Esophagus squamous epithelium (tissue), 5 donors: ENCODE results near the gene S100A1. TPM values are rescaled to one million over a fixed set of nuclear protein-coding genes. Genes with fewer than 3 reads are reported as not detected.

Experiments used
- DNase-seq: peaks from one replicate; lab custom pipeline; 2025; lab: John Stamatoyannopoulos, UW
- H3K27ac ChIP-seq, 4 donors: fragments of 200-600 bp; sonication (generic); one replicate each; pipeline ENCODE4 v1.5.1; 2016 to 2019; ENCODE audit warnings: mild to moderate bottlenecking in 1 of 4
- H3K27me3 ChIP-seq, 4 donors: fragments of 200-600 bp; sonication (generic); 1 replicate in 3 of 4; 2 replicates in 1 of 4; pipeline versions ENCODE4 v1.5.1 to v1.6.0; 2017 to 2021; ENCODE audit warnings: antibody characterized with exemption in 1 of 4
- H3K36me3 ChIP-seq, 3 donors: fragments of 200-600 bp; sonication (generic); one replicate each; pipeline ENCODE4 v1.5.1; 2016 to 2019
- H3K4me1 ChIP-seq, 3 donors: fragments of 200-600 bp; sonication (generic); one replicate each; pipeline ENCODE4 v1.5.1; 2017 to 2019
- H3K4me3 ChIP-seq, 4 donors: fragments of 200-600 bp; sonication (generic); 1 replicate in 3 of 4; 2 replicates in 1 of 4; pipeline ENCODE4 v1.5.1; 2016 to 2019; ENCODE audit warnings: mild to moderate bottlenecking in 2 of 4, moderate library complexity in 1 of 4
- H3K9me3 ChIP-seq, 3 donors: fragments of 200-600 bp; sonication (generic); one replicate each; pipeline ENCODE4 v1.5.1; 2016 to 2019
- POLR2A ChIP-seq, 4 donors: fragments of 450-650 bp; IDR thresholded peaks; one replicate each; pipeline ENCODE4 v1.6.1; 2017; ENCODE audit warnings: antibody characterized with exemption in 4 of 4, mild to moderate bottlenecking in 4 of 4, moderate library complexity in 3 of 4
- WGBS, 2 donors: methylation state at CpG; one replicate each; pipeline ENCODE4 v1.1.5; 2018; 5-methylcytosine and 5-hydroxymethylcytosine counted together
- intact Hi-C: fragments of 100-400 bp; cut with DNase I; formaldehyde crosslinking; loops from one replicate; pipeline ENCODE4 v1.15.0; 2022
- total RNA-seq, 4 donors: library from RNA; depleted of rRNA; stranded (reverse); fragments of >200 nt; gene quantifications; one replicate each; pipeline ENCODE4 v1.1.0, GENCODE V29; 2016
- TF ChIP-seq, protein P1 (sequence below), 6 experiments: fragments of 450-650 bp in 4 of 6; fragments of 200-600 bp in 2 of 6; sonication (generic) in 2 of 6; IDR thresholded peaks; one replicate each; pipeline ENCODE4 v1.5.1; 2016 to 2019; ENCODE audit warnings: antibody characterized with exemption in 6 of 6, mild to moderate bottlenecking in 4 of 6, moderate library complexity in 4 of 6
- donor health status: DM: yes; HTN: yes; CAD: no.

The S100A1 gene
- total RNA-seq, 4 donors from 2014 or later = 1.8 TPM; not detected in 3

GRCh38 chr1:153597206-153597605 is 31.0 kb upstream of the S100A1 start:
- 50 to 64% methylated on average over 1 to 5 of the region's 6 CpGs for WGBS, 2 donors
- TF ChIP-seq, protein P1, sequence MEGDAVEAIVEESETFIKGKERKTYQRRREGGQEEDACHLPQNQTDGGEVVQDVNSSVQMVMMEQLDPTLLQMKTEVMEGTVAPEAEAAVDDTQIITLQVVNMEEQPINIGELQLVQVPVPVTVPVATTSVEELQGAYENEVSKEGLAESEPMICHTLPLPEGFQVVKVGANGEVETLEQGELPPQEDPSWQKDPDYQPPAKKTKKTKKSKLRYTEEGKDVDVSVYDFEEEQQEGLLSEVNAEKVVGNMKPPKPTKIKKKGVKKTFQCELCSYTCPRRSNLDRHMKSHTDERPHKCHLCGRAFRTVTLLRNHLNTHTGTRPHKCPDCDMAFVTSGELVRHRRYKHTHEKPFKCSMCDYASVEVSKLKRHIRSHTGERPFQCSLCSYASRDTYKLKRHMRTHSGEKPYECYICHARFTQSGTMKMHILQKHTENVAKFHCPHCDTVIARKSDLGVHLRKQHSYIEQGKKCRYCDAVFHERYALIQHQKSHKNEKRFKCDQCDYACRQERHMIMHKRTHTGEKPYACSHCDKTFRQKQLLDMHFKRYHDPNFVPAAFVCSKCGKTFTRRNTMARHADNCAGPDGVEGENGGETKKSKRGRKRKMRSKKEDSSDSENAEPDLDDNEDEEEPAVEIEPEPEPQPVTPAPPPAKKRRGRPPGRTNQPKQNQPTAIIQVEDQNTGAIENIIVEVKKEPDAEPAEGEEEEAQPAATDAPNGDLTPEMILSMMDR (IDR thresholded peaks at IDR 0.05) = no peak
- no peak for TF ChIP-seq POLR2A (IDR thresholded peaks at IDR 0.05)
- intact Hi-C loops = no loop called here

GRCh38 chr1:153598309-153599172 is 29.7 kb upstream of the S100A1 start:
- Histone ChIP-seq H3K9me3 (no peaks in the 10 kb centered on the region), H3K27me3 (no peaks in the 10 kb centered on the region), H3K36me3 (peaks cover 0 to 24% (median 0%) of the 10 kb centered on the region in 3 donors), H3K4me3 (no peak overlapping the region), H3K27ac (peak overlapping the region in 3 of 4 donors; percentile 6 to 34 (median 21)), H3K4me1 (peaks cover 0 to 7% (median 7%) of the 10 kb centered on the region in 3 donors)
- WGBS, 2 donors = 67 to 70% methylated on average over 5 of the region's 7 CpGs
- TF ChIP-seq POLR2A (IDR thresholded peaks at IDR 0.05) = no peak
- TF ChIP-seq, protein P1 (IDR thresholded peaks at IDR 0.05) = no peak
- intact Hi-C loops = no loop called here
- DNase-seq = no peak

More at GRCh38 chr1:153597206-153597605, 31.0 kb upstream of the S100A1 start:
- Histone ChIP-seq H3K9me3 (no peaks in the 10 kb centered on the region), H3K36me3 (peaks cover 0 to 16% (median 0%) of the 10 kb centered on the region in 3 donors), H3K4me1 (peaks cover 0 to 7% (median 7%) of the 10 kb centered on the region in 3 donors), H3K27me3 (no peaks in the 10 kb centered on the region), H3K27ac (no peak overlapping the region), H3K4me3 (no peak overlapping the region)
- no peak for DNase-seq

DNA sequence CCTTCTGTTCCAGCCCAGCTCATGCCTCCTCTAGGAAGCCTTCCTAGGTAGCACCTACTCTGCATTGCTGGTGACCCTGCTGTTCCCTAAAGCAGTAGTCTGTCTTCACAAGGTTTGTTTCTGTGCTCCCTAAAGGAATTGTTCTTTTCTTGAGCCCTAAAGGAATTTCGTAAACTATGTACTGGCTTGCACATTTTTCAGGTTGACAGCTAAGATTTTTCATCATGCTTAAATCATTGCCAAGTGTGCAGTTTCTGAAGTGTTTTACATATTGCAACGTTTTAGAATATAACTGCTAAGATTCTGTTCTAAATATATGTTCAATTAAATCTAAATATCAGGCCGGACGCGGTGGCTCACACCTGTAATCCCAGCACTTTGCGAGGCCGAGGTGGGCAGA is 28.4 kb upstream of the S100A1 start:
- 79 to 85% methylated on average over 7 of the region's 7 CpGs for whole genome bisulfite sequencing, 2 donors
- H3K9me3 ChIP-seq = no peaks in the 10 kb centered on the region
- peaks cover 0 to 35% (median 0%) of the 10 kb centered on the region in 3 donors for H3K36me3 ChIP-seq
- no peak for TF ChIP-seq POLR2A (IDR thresholded peaks at IDR 0.05)
- TF ChIP-seq, protein P1 (IDR thresholded peaks at IDR 0.05) = no peak
- intact Hi-C loops = no loop called here
- H3K27ac ChIP-seq = no peak overlapping the region
- no peak for DNase-seq
- H3K4me3 ChIP-seq = no peak overlapping the region
- H3K4me1 ChIP-seq = peaks cover 0 to 7% (median 7%) of the 10 kb centered on the region in 3 donors
- H3K27me3 ChIP-seq = no peaks in the 10 kb centered on the region

- no peak for DNase-seq
- 75 to 83% methylated on average over 5 to 6 of the region's 6 CpGs for WGBS, 2 donors
- peaks cover 8 to 27% (median 20%) of the 10 kb centered on the region in 3 donors for H3K4me1 ChIP-seq
- H3K4me3 ChIP-seq = no peak overlapping the region
- H3K36me3 ChIP-seq = peaks cover 14 to 64% (median 18%) of the 10 kb centered on the region in 3 donors
- intact Hi-C loops = no loop called here
- H3K9me3 ChIP-seq = no peaks in the 10 kb centered on the region
- H3K27me3 ChIP-seq = no peaks in the 10 kb centered on the region
- TF ChIP-seq POLR2A (IDR thresholded peaks at IDR 0.05) = no peak
- no peak overlapping the region for H3K27ac ChIP-seq
Measured at GRCh38 chr1:153602749-153603148, 25.5 kb upstream of the S100A1 start.

- no peak for DNase-seq
- intact Hi-C loops = no loop called here
- peaks cover 14 to 58% (median 20%) of the 10 kb centered on the region in 3 donors for H3K36me3 ChIP-seq
- peaks cover 30 to 54% (median 41%) of the 10 kb centered on the region in 3 donors for H3K4me1 ChIP-seq
- no peak overlapping the region for H3K27ac ChIP-seq
- no peaks in the 10 kb centered on the region for H3K27me3 ChIP-seq
- no peak overlapping the region for H3K4me3 ChIP-seq
- TF ChIP-seq POLR2A (IDR thresholded peaks at IDR 0.05) = no peak
- TF ChIP-seq, protein P1 (IDR thresholded peaks at IDR 0.05) = no peak
- 91 to 94% methylated on average over 6 to 10 of the region's 11 CpGs for WGBS, 2 donors
- H3K9me3 ChIP-seq = no peaks in the 10 kb centered on the region
Measured at GRCh38 chr1:153606194-153606593, 22.0 kb upstream of the S100A1 start.
